H1 (cell line): ENCODE results near the gene NFATC4. TPM values are rescaled to one million over a fixed set of nuclear protein-coding genes. Genes with fewer than 3 reads are reported as not detected.

Experiments
- CTCF ChIA-PET: fragments of 300-600 bp; sonication (Branson Sonifier 250); formaldehyde crosslinking; loops from one replicate; lab custom pipeline; 2021; ENCODE audit not compliant: partially characterized antibody; lab: Charles Lee
- POLR2A ChIA-PET: fragments of 300-600 bp; sonication (Branson Sonifier 250); formaldehyde crosslinking; loops from one replicate; lab custom pipeline; 2021; ENCODE audit warnings: inconsistent platforms; ENCODE audit not compliant: partially characterized antibody; lab: Charles Lee
- DNase-seq, 2 experiments: peaks; one replicate each; pipeline versions ENCODE4 v3.0.0 to v3.0.0-alpha.2; 2010 to 2022; ENCODE audit warnings: low spot score in 2 of 2, low read depth in 1 of 2, mixed read lengths in 1 of 2
- FAIRE-seq: peaks from 2 replicates; lab custom pipeline; 2011; peaks lifted over from hg19 to GRCh38; lab: Jason Lieb, UNC
- H2AFZ ChIP-seq: 2 replicates; pipeline ENCODE4 v1.8.1; 2012; ENCODE audit warnings: low read length, inconsistent platforms
- H2AK5ac ChIP-seq: 2 replicates; pipeline ENCODE4 v1.6.1; 2013; ENCODE audit warnings: low read depth, low read length
- H2BK120ac ChIP-seq: replicated peaks from 2 replicates; pipeline ENCODE3; 2013; ENCODE audit warnings: low read depth, low read length, inconsistent platforms
- H2BK12ac ChIP-seq: 2 replicates; pipeline ENCODE4 v1.6.1; 2013; ENCODE audit warnings: low read depth, low read length
- H2BK15ac ChIP-seq: 2 replicates; pipeline ENCODE4 v1.6.1; 2013; ENCODE audit warnings: low read length
- H2BK20ac ChIP-seq: 2 replicates; pipeline ENCODE4 v1.6.1; 2013; ENCODE audit warnings: low read length
- H2BK5ac ChIP-seq: 2 replicates; pipeline ENCODE4 v1.6.1; 2013; ENCODE audit warnings: low read depth, low read length
- H3K14ac ChIP-seq: 2 replicates; pipeline ENCODE4 v1.6.1; 2013; ENCODE audit warnings: inconsistent platforms; ENCODE audit not compliant: insufficient read length
- H3K18ac ChIP-seq: 2 replicates; pipeline ENCODE4 v1.6.1; 2013; ENCODE audit warnings: low read length; ENCODE audit errors: extremely low read depth
- H3K23ac ChIP-seq: 2 replicates; pipeline ENCODE4 v1.6.1; 2013; ENCODE audit warnings: inconsistent platforms; ENCODE audit not compliant: insufficient read length
- H3K23me2 ChIP-seq: 2 replicates; pipeline ENCODE4 v1.6.1; 2013; ENCODE audit warnings: low read depth, low read length
- H3K27ac ChIP-seq: 2 replicates; pipeline ENCODE4 v1.6.1; 2011; ENCODE audit warnings: low read depth, low read length, inconsistent platforms
- H3K27me3 ChIP-seq, 4 experiments: replicated peaks in 1 of 4; 1 replicate in 1 of 4; 2 replicates in 3 of 4; pipeline versions ENCODE4 v1.6.1 to v1.8.1; 2011 to 2013; ENCODE audit warnings: low read length in 3 of 4, mild to moderate bottlenecking in 3 of 4, inconsistent platforms in 2 of 4, mixed read lengths in 2 of 4, moderate library complexity in 1 of 4; ENCODE audit not compliant: control insufficient read depth in 3 of 4, insufficient read depth in 3 of 4; ENCODE audit errors: extremely low read depth in 1 of 4
- H3K36me3 ChIP-seq, 4 experiments: 2 replicates each; pipeline versions ENCODE4 v1.6.1 to v1.8.1; 2011 to 2013; ENCODE audit warnings: mild to moderate bottlenecking in 4 of 4, low read length in 3 of 4, moderate library complexity in 2 of 4, control low read depth in 1 of 4, inconsistent platforms in 1 of 4; ENCODE audit not compliant: insufficient read depth in 4 of 4, control insufficient read depth in 2 of 4
- H3K4ac ChIP-seq: replicated peaks from 2 replicates; pipeline ENCODE3; 2013; ENCODE audit warnings: low read length, low read depth, mixed read lengths, inconsistent platforms; ENCODE audit not compliant: insufficient read length
- H3K4me1 ChIP-seq, 4 experiments: replicated peaks in 1 of 4; 1 replicate in 1 of 4; 2 replicates in 3 of 4; pipeline versions ENCODE4 v1.6.1 to v1.8.1; 2011 to 2013; ENCODE audit warnings: low read length in 3 of 4, inconsistent platforms in 2 of 4, mixed read lengths in 1 of 4; ENCODE audit not compliant: insufficient read depth in 4 of 4, control insufficient read depth in 3 of 4
- H3K4me2 ChIP-seq, 2 experiments: 2 replicates each; pipeline versions ENCODE4 v1.6.1 to v1.8.1; 2011 to 2013; ENCODE audit warnings: low read depth in 2 of 2, low read length in 2 of 2, control low read depth in 1 of 2, inconsistent platforms in 1 of 2, mild to moderate bottlenecking in 1 of 2; ENCODE audit not compliant: insufficient read depth in 1 of 2
- H3K4me3 ChIP-seq, 4 experiments: fragments of 200-600, 300-600 bp in 1 of 4; sonication (generic), shearing (Covaris generic), sonication (Bioruptor Twin) in 1 of 4; 2 replicates each; pipeline versions ENCODE4 v1.5.1 to v1.8.1; 2011 to 2016; ENCODE audit warnings: low read length in 4 of 4, low read depth in 3 of 4, control low read depth in 2 of 4, inconsistent platforms in 2 of 4, mild to moderate bottlenecking in 2 of 4, mixed read lengths in 1 of 4, moderate library complexity in 1 of 4; ENCODE audit not compliant: insufficient read depth in 2 of 4; ENCODE audit errors: extremely low read depth in 1 of 4
- H3K56ac ChIP-seq: replicated peaks from 2 replicates; pipeline ENCODE3; 2013; ENCODE audit warnings: low read depth, mild to moderate bottlenecking, mixed read lengths, low read length, inconsistent platforms; ENCODE audit not compliant: insufficient read length
- H3K79me1 ChIP-seq: 2 replicates; pipeline ENCODE4 v1.6.1; 2013; ENCODE audit warnings: low read depth, low read length, control low read depth
- H3K79me2 ChIP-seq, 2 experiments: 2 replicates each; pipeline versions ENCODE4 v1.6.1 to v1.8.1; 2012 to 2013; ENCODE audit warnings: low read length in 2 of 2, mild to moderate bottlenecking in 2 of 2, inconsistent platforms in 1 of 2; ENCODE audit not compliant: insufficient read depth in 2 of 2, control insufficient read depth in 1 of 2
- H3K9ac ChIP-seq, 4 experiments: replicated peaks in 1 of 4; 1 replicate in 1 of 4; 2 replicates in 3 of 4; pipeline versions ENCODE4 v1.6.1 to v1.8.1; 2011 to 2013; ENCODE audit warnings: low read depth in 3 of 4, low read length in 3 of 4, control low read depth in 2 of 4, mild to moderate bottlenecking in 2 of 4, moderate library complexity in 2 of 4, inconsistent platforms in 1 of 4; ENCODE audit errors: extremely low read depth in 1 of 4
- H3K9me3 ChIP-seq, 2 experiments: 2 replicates each; pipeline versions ENCODE4 v1.6.1 to v1.8.1; 2012 to 2013; ENCODE audit warnings: mild to moderate bottlenecking in 2 of 2, moderate library complexity in 2 of 2, control low read depth in 1 of 2, inconsistent platforms in 1 of 2, low read depth in 1 of 2, low read length in 1 of 2, mixed read lengths in 1 of 2; ENCODE audit not compliant: insufficient read depth in 2 of 2
- H4K20me1 ChIP-seq, 2 experiments: replicated peaks in 1 of 2; 2 replicates each; pipeline versions ENCODE3 to v1.8.1; 2011 to 2013; ENCODE audit warnings: inconsistent platforms in 2 of 2, low read length in 2 of 2, mild to moderate bottlenecking in 1 of 2; ENCODE audit not compliant: insufficient read depth in 2 of 2, control insufficient read depth in 1 of 2
- H4K5ac ChIP-seq: 2 replicates; pipeline ENCODE4 v1.6.1; 2013; ENCODE audit warnings: low read length, low read depth, mixed read lengths, inconsistent platforms; ENCODE audit not compliant: insufficient read length
- H4K8ac ChIP-seq: 2 replicates; pipeline ENCODE4 v1.8.0; 2013; ENCODE audit warnings: mild to moderate bottlenecking, moderate library complexity, low read length, inconsistent platforms; ENCODE audit not compliant: insufficient read depth; ENCODE audit errors: extremely low read depth
- H4K91ac ChIP-seq: replicated peaks from 2 replicates; pipeline ENCODE3; 2013; ENCODE audit warnings: low read length, mixed read lengths, inconsistent platforms; ENCODE audit not compliant: insufficient read length
- CBX8 ChIP-seq: fragments of 300-800, 300-1000 bp; sonication (generic); IDR thresholded peaks from 2 replicates; pipeline ENCODE4 v1.7.1; 2016; ENCODE audit warnings: low read depth, low read length, borderline replicate concordance
- MAFK ChIP-seq: IDR thresholded peaks from 2 replicates; pipeline ENCODE4 v1.6.1; 2012; ENCODE audit warnings: low read depth, mild to moderate bottlenecking, improper control_type of control experiment, low read length
- POU5F1 ChIP-seq: IDR thresholded peaks from 2 replicates; pipeline ENCODE4 v1.6.1; 2011; ENCODE audit warnings: low read depth, mild to moderate bottlenecking, low read length, moderate library complexity
- SP1 ChIP-seq: IDR thresholded peaks from 2 replicates; pipeline ENCODE4 v1.6.1; 2011; ENCODE audit warnings: low read depth, low read length
- YY1 ChIP-seq: IDR thresholded peaks from 2 replicates; pipeline ENCODE4 v1.6.1; 2011; ENCODE audit warnings: low read depth, mild to moderate bottlenecking, low read length
- WGBS, 2 experiments: shearing (Covaris generic) in 1 of 2; methylation state at CpG; one replicate each; pipeline versions ENCODE4 v1.1.6 to v1.1.7; 2013 to 2015; ENCODE audit warnings: low lambda C conversion rate in 2 of 2, mixed read lengths in 2 of 2, inconsistent platforms in 1 of 2, low coverage in 1 of 2, missing lambda C conversion rate in 1 of 2; ENCODE audit not compliant: insufficient replicate concordance in 2 of 2, insufficient coverage in 1 of 2, insufficient read length in 1 of 2; ENCODE audit errors: extremely low coverage in 1 of 2, missing lambda C conversion rate in 1 of 2; 5-methylcytosine and 5-hydroxymethylcytosine counted together
- polyA plus RNA-seq, 7 experiments: library from polyadenylated mRNA; depleted of rRNA in 3 of 7; stranded (reverse) in 5 of 7; unstranded in 2 of 7; fragments of >200 nt in 5 of 7; fragments of 200-250 nt in 2 of 7; gene quantifications; 1 replicate in 5 of 7; 2 replicates in 1 of 7; 4 replicates in 1 of 7; pipeline versions ENCODE4 v1.2.1 to v1.2.3, GENCODE V29; 2011 to 2013; ENCODE audit warnings: missing spikeins in 2 of 7, mixed read lengths in 2 of 7
- total RNA-seq: library from RNA; stranded (reverse); fragmentation: NEBNext Ultra II Directional; extraction: Animal tissue kit (Norgen Biotek cat#: 25700); gene quantifications from 2 replicates; pipeline ENCODE4 v1.2.1, GENCODE V29; 2021

Gene NFATC4
- total and polyA plus RNA-seq, 2 of the 8 experiments (the other 6 are each of a cell fraction or from before 2014, with no cell fraction given): 47.3 to 50.3 TPM

DNA sequence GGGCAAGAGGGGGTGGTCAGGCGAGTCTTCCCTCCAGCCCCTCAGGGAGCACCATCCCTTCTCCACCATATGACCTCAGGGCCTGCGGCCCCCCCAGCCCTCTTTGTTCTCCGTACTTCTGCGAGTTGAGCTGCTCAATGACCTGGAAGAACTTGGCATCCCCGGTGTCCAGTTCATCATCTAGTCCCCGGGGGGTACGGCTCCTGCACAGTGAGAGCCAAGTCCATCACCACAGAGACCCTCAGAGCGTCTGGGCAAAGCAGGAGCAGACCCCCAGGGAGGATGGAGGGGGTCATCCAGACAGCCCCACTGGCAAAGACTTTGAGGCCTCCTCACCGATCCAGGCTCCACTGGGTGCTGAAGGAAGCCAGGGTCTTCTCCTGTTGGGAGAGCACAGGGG, 42.0 kb upstream of the NFATC4 start:
- FAIRE-seq: no peak
- CTCF ChIA-PET: interaction anchor here (1.2 to 27.8 kb wide), 4 partner anchors 11 to 102 kb away, joined by 3 to 664 read pairs (median 89); partner anchors contain the start of genes CBLN3, CIDEB, KHNYN and LTB4R
- no peak for TF ChIP-seq CBX8
- TF ChIP-seq MAFK: no peak
- no peak for TF ChIP-seq YY1
- no peak for TF ChIP-seq POU5F1
- no peak for TF ChIP-seq SP1

More for the DNA sequence above, 42.0 kb upstream of the NFATC4 start:
- no peak for DNase-seq
- Histone ChIP-seq H3K23me2 (no peaks in the 10 kb centered on the region; the same call in 1 of the 2 replicates), H3K27ac (no peak overlapping the region), H3K27me3 (peaks cover 0 to 32% (median 11%) of the 10 kb centered on the region in 4 experiments; a peak in 5 of 7 replicates), H4K5ac (no peak overlapping the region), H2BK20ac (no peak overlapping the region), H2BK12ac (no peak overlapping the region), H3K14ac (no peak overlapping the region), H3K79me2 (no peaks in the 10 kb centered on the region), H3K23ac (no peak overlapping the region), H4K8ac (no peak overlapping the region), H3K4me2 (no peak overlapping the region), H4K20me1 (no peaks in the 10 kb centered on the region), H2AK5ac (no peak overlapping the region), H3K4me1 (no peaks in the 10 kb centered on the region), H3K79me1 (no peaks in the 10 kb centered on the region), H3K36me3 (no peaks in the 10 kb centered on the region), H3K9ac (no peak overlapping the region), H4K91ac (no peak overlapping the region), H2BK5ac (no peak overlapping the region), H2BK15ac (no peak overlapping the region), H2AFZ (no peak overlapping the region), H3K9me3 (no peaks in the 10 kb centered on the region), H2BK120ac (no peak overlapping the region), H3K18ac (no peak overlapping the region), H3K56ac (no peak overlapping the region), H3K4me3 (no peak overlapping the region), H3K4ac (no peak overlapping the region)
- POLR2A ChIA-PET: interaction anchor here (0.6 to 1.4 kb wide), 2 partner anchors 12 to 84 kb away, joined by 3 read pairs; partner anchors contain the start of gene TINF2
- 87% methylated on average over 9 of the region's 9 CpGs; no CpG with 5 or more reads in 1 of the 2 experiments for WGBS, 2 experiments
